Measurements from ENCODE around the gene PRKCE. TPM values are rescaled to one million over a fixed set of nuclear protein-coding genes. Genes with fewer than 3 reads are reported as not detected.
A peak's percentile ranks its signal among the peaks of the same experiment; 100 is the strongest.

The PRKCE gene
- total RNA-seq, 1 donor from 2014 or later, result 85.0 TPM

- Histone ChIP-seq H3K9me3 (no peaks in the 10 kb centered on the region), H3K36me3 (no peaks in the 10 kb centered on the region), H3K4me3 (no peak overlapping the region), H3K27me3 (ENCODE audit: low read depth) (no peaks in the 10 kb centered on the region), H3K4me1 (peaks cover 42% of the 10 kb centered on the region), H3K27ac (no peak overlapping the region)
- TF ChIP-seq CTCF (IDR thresholded peaks at IDR 0.05), result no peak
- DNase-seq (no peak), ATAC-seq (no peak)
- intact Hi-C loops (cut with DNase I), result no loop called here
These were observed 444.4 kb downstream of the PRKCE start for GRCh38 chr2:46095830-46096229.

- H3K27ac ChIP-seq, result no peak overlapping the region
- H3K27me3 ChIP-seq (ENCODE audit: low read depth), result no peaks in the 10 kb centered on the region
- no peak for DNase-seq
- no peak overlapping the region for H3K4me3 ChIP-seq
- peaks cover 37% of the 10 kb centered on the region for H3K4me1 ChIP-seq
- H3K36me3 ChIP-seq, result no peaks in the 10 kb centered on the region
- no peaks in the 10 kb centered on the region for H3K9me3 ChIP-seq
- TF ChIP-seq CTCF (IDR thresholded peaks at IDR 0.05), result no peak
- no peak for ATAC-seq
- intact Hi-C loops (cut with DNase I), result no loop called here
These were observed 444.8 kb downstream of the PRKCE start for GRCh38 chr2:46096260-46096659.

- intact Hi-C loops (cut with DNase I), result no loop called here
- Histone ChIP-seq H3K27me3 (ENCODE audit: low read depth) (no peaks in the 10 kb centered on the region), H3K4me3 (no peak overlapping the region), H3K4me1 (peaks cover 26% of the 10 kb centered on the region), H3K36me3 (no peaks in the 10 kb centered on the region), H3K9me3 (no peaks in the 10 kb centered on the region), H3K27ac (peak overlapping the region; percentile 60)
- DNase-seq (no peak), ATAC-seq (peak; percentile 90 to 95)
- no peak for TF ChIP-seq CTCF (IDR thresholded peaks at IDR 0.05)
These were observed 446.4 kb downstream of the PRKCE start for GRCh38 chr2:46097714-46098480.

- ATAC-seq, result peak in 1 of 2 donors; percentile 15
- no peak overlapping the region for H3K4me3 ChIP-seq
- no peak for TF ChIP-seq CTCF (IDR thresholded peaks at IDR 0.05)
- H3K27me3 ChIP-seq (ENCODE audit: low read depth), result no peaks in the 10 kb centered on the region
- intact Hi-C loops (cut with DNase I), result no loop called here
- DNase-seq, result no peak
- H3K27ac ChIP-seq, result peak overlapping the region; percentile 60
- peaks cover 26% of the 10 kb centered on the region for H3K4me1 ChIP-seq
- no peaks in the 10 kb centered on the region for H3K9me3 ChIP-seq
- H3K36me3 ChIP-seq, result no peaks in the 10 kb centered on the region
These were observed 447.2 kb downstream of the PRKCE start for GRCh38 chr2:46098621-46099062.

GRCh38 chr2:46101557-46102220 lies 450.2 kb downstream of the PRKCE start:
- Histone ChIP-seq H3K27me3 (ENCODE audit: low read depth) (no peaks in the 10 kb centered on the region), H3K4me3 (no peak overlapping the region), H3K4me1 (peaks cover 22% of the 10 kb centered on the region), H3K36me3 (no peaks in the 10 kb centered on the region), H3K27ac (no peak overlapping the region), H3K9me3 (peaks cover 7% of the 10 kb centered on the region)
- intact Hi-C loops (cut with DNase I), result no loop called here
- no peak for TF ChIP-seq CTCF (IDR thresholded peaks at IDR 0.05)
- ATAC-seq, result no peak
- DNase-seq, result no peak
